GM18499 (cell line): ENCODE results near the gene ACSBG1.
"Not testable (repeated sequence)": the region's sequence is repeated elsewhere in the genome, so short reads cannot be mapped to it uniquely, and the experiment has no call there.

Source experiments
- ATAC-seq: cut with Tn5 transposase; IDR thresholded peaks from one replicate; pipeline ENCODE4 v1.9.1; 2021; ENCODE audit warnings: moderate number of reproducible peaks; ENCODE audit not compliant: insufficient read depth, unreplicated experiment

Gene ACSBG1

DNA sequence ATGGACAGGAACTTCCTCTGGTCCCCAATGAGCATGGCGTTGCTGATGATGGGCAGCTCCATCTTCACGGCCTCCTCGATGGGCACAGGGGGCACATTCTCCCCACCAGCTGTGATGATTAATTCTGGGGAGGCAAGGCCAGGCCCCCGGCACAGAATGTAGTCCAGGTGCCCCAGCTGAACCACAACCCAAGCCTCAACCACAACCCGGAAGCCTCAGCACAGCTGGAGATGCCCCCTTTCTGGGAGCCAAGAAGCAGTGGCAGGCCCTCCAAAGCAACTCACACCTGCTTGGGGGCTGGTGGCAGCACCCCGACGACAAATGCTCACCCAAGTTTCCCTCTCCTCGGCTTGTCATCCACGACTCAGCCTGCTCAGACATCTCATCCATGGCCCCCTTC lies 60.0 kb downstream of the ACSBG1 start:
- ATAC-seq: no peak

DNA sequence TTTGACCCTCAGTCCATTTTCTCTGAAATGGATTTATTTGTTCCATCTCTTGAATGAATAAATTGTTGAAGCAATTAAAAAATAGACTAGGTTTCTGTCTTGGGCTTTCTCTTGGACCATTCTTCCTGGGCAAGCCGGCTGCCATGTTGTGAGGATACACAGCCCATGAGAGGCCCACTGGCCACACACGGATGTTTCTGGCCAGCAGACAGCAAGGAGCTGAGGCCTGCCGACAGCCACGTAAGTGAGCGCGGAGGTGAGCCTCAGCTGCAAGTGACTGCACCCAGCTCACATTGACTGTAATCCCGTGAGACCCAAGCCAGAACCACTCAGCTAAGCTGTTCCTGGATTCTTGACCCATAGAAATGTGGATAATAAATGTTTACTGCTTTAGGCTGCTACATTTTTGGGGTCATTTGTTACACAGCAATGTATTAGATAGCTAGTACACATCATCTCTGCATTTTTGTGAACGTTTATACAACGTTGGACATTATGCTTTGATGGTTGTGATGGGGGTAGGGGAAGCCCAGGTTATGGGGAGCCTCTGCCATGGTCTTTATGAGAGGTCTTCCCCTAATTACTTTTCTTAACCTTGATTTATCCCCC lies 62.4 kb downstream of the ACSBG1 start:
- no peak for ATAC-seq

DNA sequence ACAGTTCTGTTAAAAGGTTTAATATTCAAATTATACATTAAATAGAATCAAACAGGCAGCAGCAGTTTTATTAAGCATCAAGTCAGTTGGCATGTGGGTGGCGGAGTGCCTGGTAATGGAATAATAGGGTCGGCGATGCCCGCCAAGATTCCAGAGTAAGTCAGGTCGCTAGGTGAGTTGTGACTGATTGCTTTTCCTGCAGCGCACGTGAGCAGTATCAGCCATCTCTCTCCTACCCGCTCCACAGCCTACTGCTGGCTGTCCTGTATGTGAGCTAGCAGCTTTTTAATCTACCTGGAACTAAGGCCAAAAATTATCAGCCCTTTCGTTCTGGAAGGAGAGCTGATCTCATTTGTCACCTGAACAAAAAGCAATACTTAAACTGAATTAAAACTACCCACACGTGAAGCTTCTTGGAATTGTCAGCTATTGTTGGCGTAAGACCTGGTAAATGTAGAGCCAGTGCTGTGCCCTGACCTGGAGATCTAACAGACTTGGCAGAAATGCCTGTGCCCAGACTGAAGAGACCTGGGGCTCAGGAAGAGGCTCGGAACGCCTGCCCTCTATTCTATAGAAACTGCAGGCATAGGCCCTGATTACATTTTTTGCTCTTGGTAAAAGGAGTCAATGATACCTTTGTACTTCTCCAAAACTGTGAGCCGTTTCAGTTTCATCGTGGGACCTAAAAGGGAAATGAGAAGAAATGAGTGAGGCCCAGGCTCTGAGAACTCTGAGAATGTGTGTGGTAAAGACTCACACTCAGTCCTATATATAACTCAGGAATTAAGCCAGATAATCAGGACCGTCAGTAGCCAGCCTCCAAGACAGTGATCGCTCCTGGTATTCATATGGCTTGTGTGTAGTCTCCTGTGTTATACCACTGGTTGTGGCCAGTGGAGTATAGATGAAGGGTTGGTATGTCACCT lies 63.3 kb downstream of the ACSBG1 start:
- peak; percentile 46 for ATAC-seq

DNA sequence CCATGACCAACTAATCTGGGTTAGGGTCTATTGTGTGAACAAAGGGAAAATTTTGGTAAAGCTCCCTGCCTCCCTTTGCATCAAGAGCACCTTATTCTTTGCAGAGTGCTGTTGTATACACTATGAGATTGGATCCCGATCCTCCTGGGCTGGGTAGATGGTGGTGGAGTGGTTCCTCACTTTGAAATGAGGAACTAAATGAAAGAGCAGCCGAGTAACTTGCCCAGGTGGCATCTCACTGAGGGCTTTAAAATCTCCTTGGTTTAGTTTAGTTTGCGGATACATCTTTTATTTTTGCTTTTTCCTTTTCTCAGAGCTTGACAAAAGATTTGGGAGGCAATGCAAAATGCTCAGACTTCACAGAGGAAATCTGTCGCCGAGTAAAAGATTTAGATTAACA lies 65.8 kb downstream of the ACSBG1 start:
- ATAC-seq: no peak

DNA sequence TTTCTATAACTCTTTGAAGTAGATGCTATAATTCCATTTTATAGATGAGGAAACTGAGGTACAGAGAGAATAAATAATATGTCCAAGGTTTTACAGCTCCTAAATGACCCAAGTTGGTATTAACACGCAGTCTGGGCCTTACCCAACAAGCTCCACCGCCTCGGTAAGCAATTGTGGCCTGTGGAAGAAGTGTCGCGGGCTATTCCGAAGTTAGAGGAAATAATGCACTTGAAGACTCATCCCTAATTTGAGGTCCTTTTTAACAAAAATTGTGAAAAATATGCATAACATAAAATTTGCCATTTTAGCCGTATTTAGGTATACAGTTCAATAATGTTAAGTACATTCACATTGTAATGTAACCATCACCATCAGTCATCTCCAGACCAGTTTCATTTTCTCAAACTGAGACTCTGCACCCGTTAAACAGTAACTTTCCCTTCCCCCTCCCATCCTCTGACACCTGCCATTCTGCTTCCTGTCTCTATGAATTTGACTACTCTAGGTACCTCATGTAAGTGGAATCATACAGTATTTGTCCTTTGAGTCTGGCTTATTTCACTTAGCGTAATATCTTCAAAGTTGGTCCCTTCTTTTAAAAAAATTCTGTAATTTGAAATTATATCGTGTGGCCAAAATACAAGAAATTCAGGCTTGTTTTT lies 67.0 kb downstream of the ACSBG1 start:
- ATAC-seq: no peak

DNA sequence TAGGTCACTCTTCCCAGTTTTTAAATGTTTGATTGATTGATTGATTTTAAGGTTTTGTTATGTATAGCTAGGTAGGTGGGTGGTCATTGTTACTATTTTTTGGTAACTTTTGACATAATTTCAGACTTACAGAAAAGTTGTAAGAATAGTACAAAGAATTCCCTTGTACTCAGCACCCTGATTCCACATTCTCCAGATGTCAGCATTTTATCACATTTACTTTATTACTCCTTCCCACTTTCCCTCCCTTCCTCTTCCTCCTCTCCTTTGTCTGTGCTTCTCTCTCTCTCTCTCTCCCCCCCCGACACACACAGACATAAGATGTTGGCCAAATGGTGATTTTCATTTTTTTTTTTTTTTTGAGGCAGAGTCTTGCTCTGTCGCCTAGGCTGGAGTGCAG lies 70.4 kb downstream of the ACSBG1 start:
- no peak for ATAC-seq

DNA sequence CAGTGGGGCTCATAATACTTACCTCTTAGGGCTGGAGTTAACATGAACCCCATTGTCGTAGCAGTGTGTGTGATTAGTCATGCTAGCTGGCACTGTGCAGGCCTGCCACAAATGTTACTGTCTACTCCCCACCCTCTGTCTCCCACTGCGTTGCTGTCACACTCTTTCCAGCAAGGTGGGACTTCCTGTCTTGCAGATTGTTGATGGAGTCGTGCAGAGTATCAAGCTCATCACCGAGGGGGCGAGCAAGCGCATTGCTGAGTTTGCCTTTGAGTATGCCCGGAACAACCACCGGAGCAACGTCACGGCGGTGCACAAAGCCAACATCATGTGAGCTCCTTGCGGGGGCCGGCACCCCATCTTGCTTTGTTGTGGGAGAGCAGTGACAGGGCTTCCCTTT lies 72.3 kb downstream of the ACSBG1 start:
- ATAC-seq: no peak

DNA sequence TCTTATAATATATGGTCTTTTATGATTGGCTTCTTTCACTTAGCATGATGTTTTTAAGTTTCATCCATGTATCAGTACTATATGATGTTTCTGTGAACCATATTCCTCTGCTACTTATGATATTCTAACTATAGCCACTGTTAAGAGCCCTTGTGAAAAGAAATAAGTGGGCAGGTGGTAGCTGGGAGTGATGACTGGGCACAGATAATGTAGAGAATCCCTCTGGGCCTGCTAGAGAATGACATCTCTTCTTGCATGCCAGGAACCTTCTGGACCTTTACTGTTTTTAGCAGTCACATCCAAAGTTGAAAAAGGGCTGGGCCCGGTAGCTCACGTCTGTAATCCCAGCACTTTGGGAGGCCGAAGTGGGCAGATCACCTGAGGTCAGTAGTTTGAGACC lies 75.0 kb downstream of the ACSBG1 start:
- no peak for ATAC-seq

DNA sequence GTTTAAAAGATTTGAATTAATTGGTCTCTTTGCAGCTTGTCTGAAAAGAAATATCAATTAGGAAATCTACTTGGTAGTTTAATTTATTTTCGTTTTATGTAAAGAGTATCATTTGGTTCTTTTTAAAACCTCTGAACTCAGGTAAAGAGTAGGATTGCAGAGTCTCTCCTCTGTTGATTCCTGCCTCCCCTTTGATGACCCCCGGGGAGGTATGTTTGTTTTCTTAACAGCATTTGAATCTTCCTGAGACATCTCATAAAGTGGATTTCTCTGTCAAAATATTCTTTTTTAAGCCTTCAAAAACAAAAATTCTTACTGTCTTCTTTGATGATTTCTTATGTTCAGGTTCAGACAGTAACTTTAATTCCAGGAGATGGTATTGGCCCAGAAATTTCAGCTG lies 77.2 kb downstream of the ACSBG1 start:
- ATAC-seq: no peak

DNA sequence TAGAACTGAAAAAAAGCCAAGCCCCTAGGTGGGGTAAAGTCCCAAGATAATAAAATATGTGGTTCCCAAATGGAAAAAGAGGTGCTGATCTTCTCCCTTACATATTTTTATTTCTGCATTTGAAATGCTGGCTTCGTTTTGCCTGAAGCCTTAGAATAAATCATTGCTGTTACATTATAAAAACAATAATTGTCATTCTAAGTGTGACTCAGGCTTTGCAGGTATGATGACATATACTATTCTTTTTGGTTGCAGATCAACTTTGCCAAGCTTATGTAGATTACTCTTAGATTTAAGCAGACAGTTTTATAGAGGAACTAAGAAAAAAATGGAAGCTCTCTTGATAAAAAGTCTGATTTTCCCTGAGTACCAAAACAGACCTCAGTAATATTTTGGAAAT lies 77.7 kb downstream of the ACSBG1 start:
- no peak for ATAC-seq

DNA sequence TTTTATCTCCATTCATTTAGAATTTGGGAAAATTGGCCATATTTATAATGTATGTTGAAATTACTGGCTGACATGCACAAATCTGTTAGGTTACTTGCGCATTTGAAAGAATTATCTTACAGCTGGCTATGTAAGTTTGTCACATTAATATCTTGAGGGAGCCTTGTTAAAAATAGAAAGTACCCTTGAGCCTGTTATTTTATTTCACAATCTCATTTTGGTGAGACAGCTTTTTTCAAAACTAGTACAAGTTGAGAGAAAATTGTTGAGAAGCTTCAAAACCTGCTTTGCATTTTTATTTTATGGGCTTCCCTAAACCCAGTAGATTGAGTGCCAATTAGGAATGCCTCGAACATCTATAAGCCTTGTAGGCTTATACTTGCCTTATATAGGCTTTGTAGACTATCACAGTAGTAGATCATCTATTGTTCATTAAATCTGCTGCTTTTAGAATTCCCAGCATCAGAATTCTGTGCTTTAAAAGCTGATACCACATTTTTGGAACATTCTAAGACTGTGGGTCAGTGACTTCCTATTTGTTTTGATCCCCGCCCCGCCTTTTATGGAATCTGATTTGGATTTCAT lies 78.9 kb downstream of the ACSBG1 start:
- no peak for ATAC-seq

DNA sequence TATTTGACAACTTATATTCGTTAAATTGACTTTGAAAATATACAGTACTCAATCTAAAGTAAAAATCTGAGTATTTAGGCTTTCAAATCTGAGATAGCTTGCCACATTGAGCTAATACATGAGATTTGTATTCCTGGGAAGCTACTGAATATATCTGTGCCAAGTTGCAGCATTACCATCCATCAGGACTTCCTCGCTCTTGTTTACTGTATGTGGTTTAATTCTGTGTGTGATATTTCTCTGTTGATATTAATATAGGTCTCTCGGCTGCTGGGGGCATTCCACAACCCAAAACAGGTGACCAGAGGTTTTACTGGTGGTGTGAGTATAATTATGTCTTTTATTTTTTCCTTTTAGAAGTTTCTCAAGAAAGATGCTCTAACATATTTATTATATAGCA lies 79.4 kb downstream of the ACSBG1 start:
- no peak for ATAC-seq

DNA sequence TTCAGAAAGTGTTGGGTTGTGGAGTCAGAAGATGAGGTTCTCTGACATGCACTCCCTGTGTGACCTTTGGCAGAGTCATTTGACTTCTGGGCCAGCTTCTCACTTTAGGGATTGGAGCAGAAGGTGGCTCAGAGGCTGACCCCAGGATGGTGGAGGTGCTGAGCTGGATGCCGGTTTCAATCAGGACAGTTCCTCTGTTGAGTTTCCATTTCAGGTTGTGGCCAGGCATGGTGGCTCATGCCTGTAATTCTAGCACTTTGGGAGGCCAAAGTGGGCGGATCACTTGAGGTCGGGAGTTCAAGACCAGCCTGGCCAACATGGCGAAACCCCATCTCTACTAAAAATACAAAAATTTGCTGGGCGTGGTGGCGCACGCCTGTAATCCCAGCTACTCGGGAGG lies 83.3 kb downstream of the ACSBG1 start:
- ATAC-seq: not testable (repeated sequence)

DNA sequence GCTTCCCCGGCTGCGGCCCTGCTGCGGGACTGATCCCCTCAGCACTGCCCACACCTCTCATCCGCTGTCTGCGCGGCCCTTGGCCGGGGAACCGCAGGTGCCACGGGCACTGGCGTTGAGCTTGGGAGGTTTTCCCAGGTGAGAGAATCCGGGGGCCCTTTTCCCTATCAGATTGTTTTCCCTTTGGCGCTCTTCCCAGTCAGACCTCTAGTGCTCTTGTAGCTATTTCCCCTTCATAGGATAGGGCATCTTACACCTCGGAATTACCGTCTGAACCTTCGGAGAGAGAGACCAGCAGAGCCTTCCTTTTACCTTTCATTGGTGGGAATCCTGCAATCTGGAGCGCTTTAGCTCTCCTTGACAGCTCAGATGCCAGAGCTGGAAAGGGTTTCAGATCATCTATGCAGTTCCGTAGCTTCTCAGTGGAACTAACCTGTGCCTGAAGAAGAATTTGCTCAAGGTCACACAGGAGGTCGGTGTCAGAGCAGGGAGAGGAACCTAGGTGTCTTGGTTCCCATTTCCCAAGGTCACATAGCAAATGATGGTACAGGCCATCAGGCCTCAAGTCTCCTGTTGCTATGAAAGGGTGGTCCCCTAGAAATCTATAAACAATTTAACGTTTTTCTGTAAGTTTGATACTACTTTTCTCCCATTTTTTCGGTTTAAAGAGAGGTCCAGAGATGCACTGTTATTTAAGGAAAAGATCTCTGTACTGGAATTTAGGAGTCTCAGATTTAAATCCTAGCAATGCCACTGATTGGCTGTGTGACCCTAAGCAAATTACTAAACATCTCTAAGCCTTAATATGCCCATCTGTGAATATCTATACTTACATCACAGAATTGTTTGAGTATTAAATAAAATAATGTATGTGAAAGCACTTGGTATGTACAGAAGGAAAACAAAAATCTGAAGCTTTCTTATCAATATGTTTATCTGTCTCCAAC lies 84.3 kb downstream of the ACSBG1 start:
- no peak for ATAC-seq

DNA sequence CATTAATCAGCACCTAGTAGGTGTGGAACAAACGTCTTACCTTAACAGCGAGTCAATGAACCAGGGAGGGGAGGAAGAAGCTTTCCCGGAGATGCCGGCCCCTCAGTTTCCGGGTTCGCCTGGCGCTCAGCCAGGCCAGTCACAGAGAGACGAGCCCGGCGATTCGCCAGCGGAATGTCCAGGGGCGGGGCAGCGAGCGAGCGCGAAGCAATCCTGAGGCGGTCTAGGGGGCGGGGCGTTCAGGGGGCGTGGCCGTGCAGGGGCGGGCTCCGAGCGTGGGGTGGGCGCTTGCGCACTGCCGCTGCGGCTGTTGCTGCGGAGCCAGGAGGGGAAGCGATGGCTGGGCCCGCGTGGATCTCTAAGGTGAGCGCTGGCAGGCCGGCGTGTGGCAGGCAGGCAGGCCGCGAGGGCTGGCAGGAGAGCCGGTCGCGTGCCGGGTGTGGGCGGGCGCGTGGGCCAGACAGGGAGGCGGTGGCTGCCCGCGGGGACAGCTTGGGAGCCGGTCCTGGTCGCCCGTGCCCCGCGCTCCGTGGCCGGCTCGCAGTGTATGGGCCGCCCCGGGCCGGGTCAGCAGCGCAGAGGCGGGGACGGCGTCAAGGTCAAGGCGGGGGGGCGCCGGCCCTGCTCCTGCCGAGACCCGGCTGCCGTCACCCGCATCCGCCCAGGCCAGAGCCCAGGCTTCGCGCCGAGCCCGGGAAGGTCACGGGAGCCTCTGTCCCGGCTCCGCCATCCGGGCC lies 85.1 kb downstream of the ACSBG1 start, which contains the start of gene IDH3A:
TSS of gene IDH3A (plus strand) at position 295 of the 737 bp plus-strand sequence. CDS start at position 337, 42 bp downstream.
- peak; percentile 39 for ATAC-seq

DNA sequence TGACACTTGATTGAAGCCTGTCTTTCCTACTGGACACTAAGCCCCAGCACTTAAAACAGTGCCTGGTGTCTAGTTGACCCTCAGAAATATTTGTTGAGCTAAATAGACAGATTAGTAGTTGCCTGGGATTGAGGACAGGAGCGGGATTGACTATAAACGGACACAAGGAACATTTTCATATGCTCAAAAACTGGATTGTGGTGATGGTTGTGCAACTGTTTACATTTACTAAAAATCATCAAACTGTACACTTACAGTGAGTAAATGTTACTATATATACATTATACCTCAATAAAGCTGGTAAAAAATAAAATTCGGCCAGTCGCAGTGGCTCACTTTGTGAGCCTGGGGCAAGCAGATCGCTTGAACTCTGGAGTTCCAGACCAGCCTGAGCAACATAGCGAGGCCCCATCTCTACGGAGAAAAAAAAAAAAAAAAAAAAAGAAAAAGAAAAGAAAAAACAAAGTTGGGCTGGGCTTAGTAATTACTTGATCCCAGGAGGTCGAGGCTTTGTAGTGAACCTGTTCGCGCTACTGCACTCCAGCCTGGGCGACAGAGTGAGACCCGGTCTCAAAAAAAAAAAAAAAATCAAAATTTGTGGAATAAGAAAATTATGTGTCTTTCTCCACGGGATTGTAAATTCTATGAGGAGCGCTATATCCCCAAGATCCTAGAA lies 85.8 kb downstream of the ACSBG1 start:
- peak; percentile 11 for ATAC-seq

DNA sequence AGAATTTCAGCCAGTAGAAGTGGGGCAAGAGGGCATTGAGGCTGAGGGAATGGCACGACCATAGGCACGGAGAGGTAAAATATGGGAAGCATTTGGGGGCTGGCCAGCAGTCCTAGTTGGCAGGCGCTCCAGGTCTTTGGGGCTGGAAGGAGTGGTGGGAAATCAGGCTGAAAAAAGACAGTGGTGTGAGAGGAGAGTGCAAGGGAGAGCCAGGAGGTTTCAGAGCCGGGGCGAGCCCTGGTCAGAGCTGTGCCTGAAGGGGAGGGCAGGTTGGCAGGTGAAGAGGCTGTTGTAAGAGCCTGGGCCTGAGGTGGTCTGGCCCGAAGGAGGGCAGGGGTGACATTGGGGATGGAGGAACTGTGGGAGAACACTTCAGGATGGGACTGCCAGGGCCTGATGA lies 86.8 kb downstream of the ACSBG1 start:
- ATAC-seq: no peak

DNA sequence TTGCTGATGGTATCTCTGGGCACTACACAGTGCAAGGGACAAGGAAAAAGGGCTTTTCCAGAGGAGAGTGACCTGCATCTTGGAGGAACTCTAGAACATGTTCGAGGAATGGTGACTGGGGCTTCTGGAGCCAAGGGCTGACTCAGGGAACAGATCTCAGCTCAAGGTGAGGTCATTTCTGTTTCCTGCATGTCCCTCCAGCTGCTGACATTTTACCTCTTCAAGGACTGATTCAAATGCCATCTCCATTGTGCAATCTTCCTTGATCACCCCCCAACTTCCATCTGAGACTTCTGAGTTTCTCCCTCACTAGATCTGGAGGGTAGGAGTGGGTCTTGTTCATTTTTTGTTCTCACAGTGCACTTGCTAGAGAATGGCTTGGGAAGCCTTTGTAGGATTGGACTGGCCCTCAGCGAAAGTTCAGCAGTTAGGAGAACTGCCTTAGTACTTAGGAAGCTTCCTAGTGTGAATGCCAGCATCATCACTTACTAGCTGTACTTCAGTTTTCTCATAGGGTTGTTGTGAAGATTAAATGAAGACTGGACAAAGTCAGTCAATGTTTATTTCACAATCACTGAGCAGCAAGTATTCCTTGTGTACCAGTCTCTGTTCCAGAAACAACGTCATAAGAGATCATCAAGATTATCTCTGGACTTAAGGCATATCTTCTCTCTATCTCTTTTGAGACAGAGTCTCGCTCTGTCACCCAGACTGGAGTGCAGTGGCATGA lies 87.8 kb downstream of the ACSBG1 start:
- ATAC-seq: no peak
